ENCODE results near the gene RBM28.

RBM28 gene

DNA sequence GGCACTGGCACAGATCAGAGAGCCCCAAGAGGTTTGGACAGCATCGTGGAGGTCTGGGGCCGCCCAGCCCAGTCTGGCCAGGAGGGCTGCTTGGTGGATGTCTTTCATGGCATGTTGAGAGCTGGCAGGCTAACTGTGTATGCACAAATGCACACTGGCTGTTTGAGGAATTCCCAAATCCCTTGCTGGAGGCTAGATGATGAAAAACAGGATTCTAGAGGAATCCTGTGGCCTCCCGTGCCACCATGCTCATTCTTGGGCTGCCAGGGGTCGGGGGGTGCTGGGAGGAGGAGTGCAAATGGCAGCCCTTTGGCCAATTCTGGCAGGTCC lies 76.1 kb downstream of the RBM28 start:
- no peak overlapping the region for H3K4me3 ChIP-seq (ENCODE audit: low read length)
- no peak for DNase-seq (ENCODE audit: low read depth, low spot score)

DNA sequence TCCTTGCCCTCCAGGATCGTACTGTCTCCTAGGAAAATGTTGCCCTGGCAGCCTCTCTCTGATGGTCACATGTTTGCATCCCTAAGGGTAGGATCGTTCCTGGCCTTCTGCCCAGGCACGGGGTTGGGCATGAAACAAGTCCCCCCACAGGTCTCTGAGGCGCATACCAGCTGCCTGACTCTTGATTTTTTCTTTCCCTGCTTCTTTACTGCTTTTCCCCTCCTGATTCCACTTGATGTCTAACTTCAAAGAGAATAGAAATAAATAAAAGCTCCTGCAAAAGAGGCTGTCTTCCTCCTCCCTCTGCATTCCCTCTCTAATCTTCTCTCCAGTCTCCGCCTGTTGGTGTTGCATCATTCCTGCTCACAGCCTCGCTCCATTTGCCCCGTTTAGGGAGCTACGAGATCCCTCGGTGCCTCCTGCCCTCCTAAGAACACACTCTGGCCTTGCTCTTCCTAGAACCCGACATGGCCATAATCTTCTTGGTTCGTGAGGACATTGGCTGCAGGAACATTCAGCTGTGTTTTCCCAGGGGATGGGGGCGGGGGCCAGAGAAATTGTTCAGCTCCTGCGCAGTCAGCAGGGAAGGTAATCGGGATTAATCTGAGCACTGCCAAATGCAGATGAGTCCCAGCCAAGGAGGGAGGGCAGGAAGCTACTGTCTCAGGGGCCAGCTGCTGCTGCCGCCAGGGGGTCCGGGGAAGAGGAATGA lies 76.7 kb downstream of the RBM28 start:
- no peak overlapping the region for H3K4me3 ChIP-seq (ENCODE audit: low read length)
- no peak for DNase-seq (ENCODE audit: low read depth, low spot score)

DNA sequence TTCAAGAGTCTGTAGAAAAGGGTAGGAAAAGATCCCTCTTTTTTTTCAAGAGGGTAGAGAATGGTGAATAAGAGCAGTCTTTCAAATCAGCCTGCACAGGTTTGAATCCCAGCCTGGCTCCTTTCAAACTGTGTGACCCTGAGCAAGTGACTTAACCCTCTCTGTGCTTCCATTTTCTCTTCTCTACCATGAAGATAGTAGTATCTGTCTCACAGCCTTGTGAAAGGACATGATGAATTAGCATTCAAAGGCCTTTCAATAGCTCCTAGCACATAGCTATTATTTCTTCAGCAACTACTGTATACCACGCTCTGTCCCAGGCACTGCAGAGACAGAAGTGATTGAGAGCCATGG lies 77.2 kb downstream of the RBM28 start:
- DNase-seq (ENCODE audit: low read depth, low spot score): no peak
- H3K4me3 ChIP-seq (ENCODE audit: low read length): no peak overlapping the region

DNA sequence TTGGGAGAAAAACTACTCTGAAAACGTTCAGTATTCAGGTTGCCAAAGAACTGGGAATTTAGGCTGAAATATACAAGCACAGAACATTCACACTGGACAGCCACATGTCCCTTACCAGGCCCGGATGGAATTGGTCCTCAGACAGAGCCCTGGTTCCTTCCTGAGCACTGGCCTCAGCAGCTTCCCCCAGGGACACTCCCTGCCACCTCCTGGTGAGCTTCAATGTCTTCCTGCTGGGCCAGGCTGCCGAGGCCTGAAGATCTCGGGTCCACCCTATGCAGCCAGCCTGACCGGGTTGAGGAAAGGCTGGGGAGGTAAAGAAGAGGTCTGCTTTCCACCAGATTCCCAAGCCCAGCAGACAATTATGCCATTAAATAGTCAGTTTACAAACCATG lies 77.8 kb downstream of the RBM28 start:
- DNase-seq (ENCODE audit: low read depth, low spot score): no peak
- no peak overlapping the region for H3K4me3 ChIP-seq (ENCODE audit: low read length)

DNA sequence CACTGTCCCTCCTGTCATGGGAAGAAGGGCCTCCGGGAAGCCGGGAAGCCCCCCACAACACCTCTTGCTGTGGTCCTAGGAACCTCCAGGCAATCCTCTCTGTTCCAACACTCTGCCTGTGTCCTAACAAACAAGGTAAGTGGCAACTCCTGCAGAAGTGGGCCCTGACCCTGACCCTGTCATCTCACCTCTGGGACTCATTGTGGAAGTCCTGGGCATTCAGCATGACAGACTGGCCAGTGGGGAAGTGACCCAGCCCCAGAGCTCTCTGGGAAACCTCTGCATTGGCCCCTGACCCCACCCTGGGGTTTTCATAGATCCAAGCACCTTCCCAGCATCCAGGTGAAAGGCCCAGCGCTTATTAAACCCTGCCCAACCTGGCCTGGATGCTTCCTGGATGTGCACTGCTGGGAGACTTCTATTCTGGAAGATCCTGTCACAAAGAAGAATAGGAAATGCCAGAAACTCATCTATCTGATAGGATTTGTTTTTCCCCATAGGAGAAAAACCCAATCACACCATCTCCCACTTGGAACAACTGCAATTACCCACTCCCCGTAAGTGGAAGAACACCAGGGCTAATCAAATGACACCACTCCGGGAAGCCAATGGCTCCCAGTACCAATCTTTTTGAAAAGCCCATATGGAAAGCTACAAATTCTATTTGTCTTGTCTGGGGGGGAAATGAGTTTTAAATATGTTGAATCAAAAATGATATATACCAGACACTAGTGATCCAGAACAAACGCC lies 78.4 kb downstream of the RBM28 start:
- no peak for DNase-seq (ENCODE audit: low read depth, low spot score)
- no peak overlapping the region for H3K4me3 ChIP-seq (ENCODE audit: low read length)

DNA sequence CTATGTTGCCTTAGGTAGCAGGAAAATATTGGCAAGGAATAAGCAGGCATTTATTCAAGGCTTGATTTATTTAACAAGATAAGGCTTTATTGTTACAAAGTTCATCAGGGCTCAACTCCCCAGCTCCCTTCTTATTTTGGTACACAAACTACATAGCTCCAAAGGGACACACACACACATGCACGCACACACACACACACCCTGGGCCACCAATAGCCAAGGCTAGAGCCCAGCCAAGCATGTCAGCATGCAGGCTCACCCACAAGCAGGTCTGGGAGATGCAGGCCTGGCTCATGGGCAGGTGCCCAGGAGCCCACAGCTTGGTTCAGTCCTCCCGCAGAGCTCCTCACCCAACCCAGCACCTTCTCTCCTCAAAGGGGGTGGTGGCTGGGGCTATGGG lies 79.2 kb downstream of the RBM28 start:
- no peak overlapping the region for H3K4me3 ChIP-seq (ENCODE audit: low read length)
- DNase-seq (ENCODE audit: low read depth, low spot score): no peak

DNA sequence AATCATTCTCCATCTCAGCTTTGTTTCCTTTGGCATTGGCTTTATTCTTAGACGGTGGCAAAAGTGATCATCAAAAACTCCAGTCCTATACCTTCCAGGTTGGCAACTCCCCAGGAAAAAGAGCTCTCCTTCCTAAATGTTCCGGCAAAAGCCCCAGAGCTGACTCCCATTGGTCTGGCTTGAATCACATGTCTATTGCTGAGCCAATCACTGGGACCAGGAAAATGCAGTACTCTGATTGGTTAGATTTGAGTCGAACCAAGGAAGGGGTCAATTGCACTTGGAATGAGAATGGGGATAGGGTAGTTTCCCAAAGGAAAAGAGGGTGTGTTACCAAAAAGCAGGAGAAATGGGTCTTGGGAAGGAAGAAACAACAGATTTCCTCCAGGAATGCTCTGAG lies 80.3 kb downstream of the RBM28 start:
- no peak overlapping the region for H3K4me3 ChIP-seq (ENCODE audit: low read length)
- DNase-seq (ENCODE audit: low read depth, low spot score): no peak

DNA sequence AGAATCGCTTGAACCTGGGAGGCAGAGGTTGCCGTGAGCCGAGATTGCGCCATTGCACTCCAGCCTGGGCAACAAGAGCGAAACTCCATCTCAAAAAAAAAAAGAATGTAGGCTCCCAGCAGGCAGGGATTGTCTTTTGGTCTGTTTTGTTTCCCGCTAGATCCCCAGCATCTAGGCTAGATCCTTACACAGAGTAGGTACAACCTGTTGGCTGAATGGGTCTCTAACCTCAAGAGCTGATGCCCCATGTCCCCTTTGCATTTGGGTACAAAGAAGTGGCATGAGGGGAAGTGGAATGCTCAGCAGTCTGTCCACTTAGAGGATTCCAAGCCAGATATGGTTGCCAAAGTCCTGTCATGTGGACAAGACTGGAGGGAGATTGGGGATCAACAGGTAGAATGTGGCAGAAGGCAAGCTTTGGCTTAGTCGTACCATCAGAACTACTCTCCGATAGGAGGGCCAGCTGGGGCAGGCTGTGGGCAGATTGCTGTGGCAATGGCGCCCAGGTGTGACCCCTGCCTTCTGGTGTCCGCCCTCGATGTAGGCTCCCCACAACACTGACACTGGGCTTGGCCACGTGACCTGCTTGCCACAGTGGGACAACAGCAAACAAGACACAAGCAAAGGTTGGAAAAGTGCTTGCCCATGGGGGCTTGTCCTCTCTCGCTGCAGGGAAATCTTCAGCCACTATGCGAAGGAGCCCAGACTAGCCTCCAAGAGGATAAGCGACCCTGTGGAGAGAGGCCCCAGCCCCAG lies 81.3 kb downstream of the RBM28 start:
- H3K4me3 ChIP-seq (ENCODE audit: low read length): no peak overlapping the region
- no peak for DNase-seq (ENCODE audit: low read depth, low spot score)

DNA sequence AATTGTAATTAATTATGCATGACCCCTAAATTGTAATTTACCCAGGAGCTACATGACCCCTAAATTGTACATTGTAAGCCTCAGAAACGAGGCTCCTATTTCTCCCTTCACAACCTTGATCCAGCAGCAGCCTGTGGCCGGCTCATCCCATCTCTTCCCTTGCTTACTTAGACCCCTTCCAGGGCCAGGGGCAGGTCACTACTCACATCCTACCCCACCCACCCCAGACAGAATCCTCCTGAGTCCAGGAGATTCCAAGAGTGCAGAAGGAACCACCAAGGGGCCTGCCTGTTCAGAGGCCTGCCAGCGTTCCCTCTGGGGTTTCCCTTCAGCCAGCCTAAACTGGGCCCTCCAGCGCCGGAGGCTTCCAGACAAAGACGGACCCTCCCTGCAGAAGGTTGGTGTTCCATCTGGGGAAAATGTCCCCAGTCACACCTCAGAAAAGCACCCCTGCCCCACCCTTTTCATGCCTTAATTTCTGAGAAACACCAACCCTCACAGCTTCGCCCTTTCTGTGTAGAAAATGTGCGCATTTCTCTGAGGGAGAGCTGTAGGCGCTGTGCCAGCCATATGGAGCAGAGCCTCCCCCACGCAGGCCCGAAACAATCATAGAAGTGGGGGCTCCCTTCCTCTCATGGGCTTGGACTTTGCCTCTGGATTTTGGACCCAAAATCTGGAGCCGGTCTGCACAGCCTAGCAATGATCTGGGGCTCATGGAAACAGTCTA lies 83.5 kb downstream of the RBM28 start:
- no peak overlapping the region for H3K4me3 ChIP-seq (ENCODE audit: low read length)
- no peak for DNase-seq (ENCODE audit: low read depth, low spot score)

DNA sequence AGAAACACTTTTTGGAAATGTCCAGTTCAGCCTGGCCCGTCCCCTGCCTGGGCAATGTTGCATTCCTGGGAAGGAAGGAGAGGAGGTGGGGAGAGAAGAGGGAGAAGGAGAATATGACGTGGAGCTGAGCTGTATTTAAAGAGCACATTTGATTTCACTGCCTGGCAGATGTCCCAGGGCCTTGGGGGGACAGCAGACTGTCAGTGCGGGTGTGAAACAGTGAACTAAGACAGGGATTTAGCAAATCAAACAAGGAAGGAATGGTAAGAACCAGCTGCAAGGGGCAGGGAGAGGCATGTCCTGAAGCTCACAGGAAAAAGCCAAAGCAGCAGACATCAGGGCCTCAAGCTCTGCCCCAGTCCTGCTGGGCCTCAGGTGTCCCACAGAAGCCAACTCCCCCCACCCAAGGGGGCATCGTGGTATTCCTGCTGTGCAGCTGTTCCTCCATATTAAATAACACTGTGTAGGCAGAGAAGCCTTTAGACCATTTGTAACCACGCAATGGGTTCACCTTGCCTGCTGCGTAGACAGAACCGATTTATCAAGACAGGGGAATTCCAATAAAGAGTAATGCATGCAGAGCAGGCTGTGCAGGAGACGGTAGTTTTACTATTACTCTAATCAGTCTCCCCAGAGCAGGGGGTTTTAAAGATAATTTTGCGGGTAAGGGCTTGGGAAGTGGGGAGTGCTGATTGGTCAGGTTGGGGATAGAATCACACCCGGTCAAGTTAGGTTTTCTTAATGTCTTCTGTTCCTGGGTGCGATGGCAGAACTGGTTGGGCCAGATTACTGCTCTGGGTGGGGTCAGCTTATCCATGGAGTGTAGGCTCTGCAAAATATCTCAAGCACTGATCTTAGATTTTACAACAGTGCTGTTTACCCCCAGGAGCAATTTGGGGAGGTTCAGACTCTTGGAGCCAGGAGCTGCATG lies 84.3 kb downstream of the RBM28 start:
- no peak for DNase-seq (ENCODE audit: low read depth, low spot score)
- H3K4me3 ChIP-seq (ENCODE audit: low read length): no peak overlapping the region

DNA sequence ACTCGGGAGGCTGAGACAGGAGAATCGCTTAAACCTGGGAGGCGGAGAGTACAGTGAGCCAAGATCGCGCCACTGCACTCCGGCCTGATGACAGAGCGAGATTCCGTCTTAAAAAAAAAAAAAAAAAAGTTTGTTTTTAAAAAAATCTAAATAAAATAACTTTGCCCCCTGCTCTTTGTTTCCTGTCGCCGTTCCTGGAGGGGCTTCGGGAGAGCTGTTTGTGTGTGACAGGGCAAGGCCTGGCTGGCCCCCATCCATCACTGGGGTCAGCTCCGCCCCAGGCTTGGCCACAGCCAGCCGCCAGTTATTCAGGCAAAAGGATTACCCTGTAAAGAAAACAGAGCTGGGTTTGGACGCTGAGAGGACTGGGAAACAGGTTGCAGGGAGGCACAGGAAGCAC lies 86.2 kb downstream of the RBM28 start:
- no peak overlapping the region for H3K4me3 ChIP-seq (ENCODE audit: low read length)
- DNase-seq (ENCODE audit: low read depth, low spot score): no peak

DNA sequence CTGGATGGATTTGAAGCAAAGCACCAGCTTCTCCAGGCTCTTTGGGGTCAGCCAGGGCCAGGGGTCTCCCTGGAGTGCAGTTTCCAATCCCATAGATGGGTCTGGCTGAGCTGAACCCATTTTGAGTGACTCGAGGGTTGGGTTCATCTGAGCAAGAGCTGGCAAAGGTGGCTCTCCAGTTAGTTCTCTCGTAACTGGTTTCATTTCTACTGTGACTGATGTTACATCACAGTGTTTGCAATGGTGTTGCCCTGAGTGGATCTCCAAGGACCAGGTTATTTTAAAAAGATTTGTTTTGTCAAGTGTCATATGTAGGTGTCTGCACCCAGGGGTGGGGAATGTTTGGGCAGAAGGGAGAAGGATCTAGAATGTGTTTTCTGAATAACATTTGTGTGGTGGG lies 88.4 kb downstream of the RBM28 start:
- H3K4me3 ChIP-seq (ENCODE audit: low read length): no peak overlapping the region
- no peak for DNase-seq (ENCODE audit: low read depth, low spot score)

DNA sequence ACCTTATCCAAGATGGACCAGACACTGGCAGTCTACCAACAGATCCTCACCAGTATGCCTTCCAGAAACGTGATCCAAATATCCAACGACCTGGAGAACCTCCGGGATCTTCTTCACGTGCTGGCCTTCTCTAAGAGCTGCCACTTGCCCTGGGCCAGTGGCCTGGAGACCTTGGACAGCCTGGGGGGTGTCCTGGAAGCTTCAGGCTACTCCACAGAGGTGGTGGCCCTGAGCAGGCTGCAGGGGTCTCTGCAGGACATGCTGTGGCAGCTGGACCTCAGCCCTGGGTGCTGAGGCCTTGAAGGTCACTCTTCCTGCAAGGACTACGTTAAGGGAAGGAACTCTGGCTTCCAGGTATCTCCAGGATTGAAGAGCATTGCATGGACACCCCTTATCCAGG lies 89.2 kb downstream of the RBM28 start:
- H3K4me3 ChIP-seq (ENCODE audit: low read length): no peak overlapping the region

DNA sequence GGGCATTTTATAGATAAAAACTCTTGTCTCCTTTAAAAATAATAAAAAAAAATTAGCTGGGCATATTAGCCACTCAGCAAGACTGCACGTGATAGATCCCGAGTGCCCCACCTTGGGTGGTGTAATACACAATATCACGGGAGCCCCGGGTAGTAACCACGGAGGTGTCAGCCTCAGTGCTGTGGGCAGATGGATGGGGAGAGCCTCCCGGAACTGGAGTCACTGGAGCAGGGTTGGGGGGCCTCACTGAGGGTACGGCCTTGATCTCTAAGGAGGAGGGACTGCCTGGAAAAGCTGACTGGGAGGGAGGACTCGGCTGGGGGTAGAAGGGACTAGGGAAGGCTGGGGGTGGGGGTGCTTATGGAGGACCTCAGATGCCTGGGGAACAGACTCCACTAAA lies 90.0 kb downstream of the RBM28 start:
- no peak overlapping the region for H3K4me3 ChIP-seq (ENCODE audit: low read length)
- DNase-seq (ENCODE audit: low read depth, low spot score): no peak

More for the DNA sequence above, 89.2 kb downstream of the RBM28 start:
- no peak for DNase-seq (ENCODE audit: low read depth, low spot score)

DNA sequence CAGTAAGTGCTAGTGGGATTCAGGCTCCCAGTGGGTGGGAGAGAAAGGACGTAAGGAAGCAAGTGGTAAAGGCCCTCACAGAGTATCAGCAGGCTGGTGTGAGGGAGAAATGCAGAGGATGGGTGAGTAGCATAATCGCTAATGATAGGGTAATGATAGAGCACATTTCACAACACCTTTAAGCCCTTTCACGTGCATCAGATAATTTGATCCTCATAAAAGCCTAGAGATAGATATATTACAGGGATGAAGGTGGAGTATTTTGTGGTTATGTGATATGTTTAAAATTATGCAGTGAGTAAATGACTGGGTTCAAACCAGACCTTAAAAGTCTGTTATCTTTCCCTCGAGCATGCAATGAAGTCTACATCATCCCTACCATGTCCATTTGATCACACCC lies 92.4 kb downstream of the RBM28 start:
- no peak for DNase-seq (ENCODE audit: low read depth, low spot score)
- H3K4me3 ChIP-seq (ENCODE audit: low read length): no peak overlapping the region

Data from Jurkat, Clone E6-1 (cell line).